Smooth muscle cell (in vitro differentiated cells): ENCODE measurements around the gene DPT. TPM values are rescaled to one million over a fixed set of nuclear protein-coding genes. Genes with fewer than 3 reads are reported as not detected.

Source experiments
- DNase-seq: peaks from one replicate; lab custom pipeline; 2025; ENCODE audit not compliant: unreplicated experiment; lab: John Stamatoyannopoulos, UW
- H2AFZ ChIP-seq: fragments of 200-600 bp; sonication (generic); 2 replicates; pipeline ENCODE4 v1.6.0; 2016; ENCODE audit warnings: antibody characterized with exemption, low read depth, mild to moderate bottlenecking
- H3F3A ChIP-seq: fragments of 200-600 bp; sonication (generic); 2 replicates; pipeline ENCODE4 v1.6.0; 2017; ENCODE audit warnings: antibody characterized with exemption, low read depth
- H3K27ac ChIP-seq: fragments of 200-600 bp; sonication (generic); 2 replicates; pipeline ENCODE4 v1.5.1; 2016; ENCODE audit warnings: low read depth, mild to moderate bottlenecking
- H3K27me3 ChIP-seq: fragments of 200-600 bp; sonication (generic); 2 replicates; pipeline ENCODE4 v1.6.1; 2016; ENCODE audit warnings: low read depth, mild to moderate bottlenecking
- H3K36me3 ChIP-seq: fragments of 200-600 bp; sonication (generic); 2 replicates; pipeline ENCODE4 v1.5.1; 2016; ENCODE audit warnings: low read depth
- H3K4me1 ChIP-seq: fragments of 200-600 bp; sonication (generic); 2 replicates; pipeline ENCODE4 v1.5.1; 2016; ENCODE audit warnings: low read depth
- H3K4me2 ChIP-seq: fragments of 200-600 bp; sonication (generic); 2 replicates; pipeline ENCODE4 v1.6.0; 2016; ENCODE audit warnings: mild to moderate bottlenecking
- H3K4me3 ChIP-seq: fragments of 200-600 bp; sonication (generic); 2 replicates; pipeline ENCODE4 v1.5.1; 2016; ENCODE audit warnings: mild to moderate bottlenecking
- H3K79me2 ChIP-seq: fragments of 200-600 bp; sonication (generic); 2 replicates; pipeline ENCODE4 v1.6.0; 2016; ENCODE audit warnings: low read depth, mild to moderate bottlenecking
- H3K9ac ChIP-seq: fragments of 200-600 bp; sonication (generic); 2 replicates; pipeline ENCODE4 v1.6.0; 2016; ENCODE audit warnings: low read depth
- H3K9me3 ChIP-seq: fragments of 200-600 bp; sonication (generic); replicated peaks from 2 replicates; pipeline ENCODE4 v1.5.1; 2016; ENCODE audit warnings: low read depth
- H4K20me1 ChIP-seq: fragments of 200-600 bp; sonication (generic); 2 replicates; pipeline ENCODE4 v1.6.0; 2016; ENCODE audit warnings: low read depth
- WGBS: methylation state at CpG from one replicate; pipeline ENCODE4 v1.1.7; 2016; ENCODE audit warnings: low lambda C conversion rate; 5-methylcytosine and 5-hydroxymethylcytosine counted together
- polyA plus RNA-seq: library from polyadenylated mRNA; unstranded; fragments of >200 nt; fragmentation: Nextera tagmentation; extraction: Ambion mirVana; gene quantifications from 2 replicates; pipeline ENCODE4 v1.2.1, GENCODE V29; 2016
- total RNA-seq: library from RNA; depleted of rRNA; stranded (reverse); fragments of >200 nt; gene quantifications from 2 replicates; pipeline ENCODE4 v1.2.3, GENCODE V29; 2014
- TF ChIP-seq, protein P1 (sequence below): fragments of 200-600 bp; sonication (generic); IDR thresholded peaks from 2 replicates; pipeline ENCODE4 v1.5.1; 2017; ENCODE audit warnings: borderline replicate concordance, mild to moderate bottlenecking, antibody characterized with exemption; ENCODE audit not compliant: insufficient read depth, poor library complexity, severe bottlenecking

The DPT gene
- total and polyA plus RNA-seq, 2 experiments from 2014 or later, result 3.1 to 13.4 TPM

DNA sequence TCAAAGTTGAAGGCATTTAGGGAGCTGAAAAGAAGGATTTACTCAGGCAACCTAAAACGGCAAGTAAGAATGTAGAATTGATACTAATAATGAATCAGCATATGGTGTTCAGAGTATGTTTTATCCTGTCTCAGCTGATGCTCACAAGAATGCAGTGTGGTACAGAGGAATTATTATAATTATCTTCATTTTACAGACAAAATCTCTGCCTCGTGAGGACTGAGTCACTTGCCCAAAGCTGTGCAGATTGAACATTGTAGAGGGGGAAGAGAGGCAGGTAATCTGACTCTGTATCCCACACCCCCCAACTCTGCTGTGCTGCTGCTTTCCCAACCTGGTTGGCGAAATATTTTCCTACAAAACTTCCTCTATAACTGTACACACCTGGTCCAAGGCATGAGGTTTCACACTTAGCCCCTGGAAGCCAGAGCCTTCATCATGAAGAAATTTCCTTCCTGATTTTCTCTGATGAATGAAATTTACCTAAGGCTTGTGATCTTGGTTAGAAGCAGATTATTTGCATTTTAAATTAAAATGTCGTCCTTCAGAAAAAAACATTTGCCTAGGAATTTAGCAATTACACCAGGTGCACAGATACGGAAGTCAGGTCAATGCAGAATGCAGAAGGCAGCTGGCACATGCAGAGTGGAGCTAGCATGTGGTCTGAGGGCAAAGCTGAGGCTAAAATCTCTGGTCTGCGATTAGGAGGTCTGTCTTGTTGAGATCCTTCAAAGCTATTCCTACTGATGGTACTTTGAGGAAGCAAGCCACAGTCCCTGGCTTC, 52.8 kb downstream of the DPT start:
- H3K36me3 ChIP-seq, result no peaks in the 10 kb centered on the region
- no peak overlapping the region for H2AFZ ChIP-seq
- H3K27ac ChIP-seq, result no peak overlapping the region
- H3K79me2 ChIP-seq, result no peaks in the 10 kb centered on the region
- 71% methylated on average over 6 of the region's 6 CpGs for WGBS
- no peaks in the 10 kb centered on the region for H4K20me1 ChIP-seq
- DNase-seq, result no peak
- TF ChIP-seq, protein P1, sequence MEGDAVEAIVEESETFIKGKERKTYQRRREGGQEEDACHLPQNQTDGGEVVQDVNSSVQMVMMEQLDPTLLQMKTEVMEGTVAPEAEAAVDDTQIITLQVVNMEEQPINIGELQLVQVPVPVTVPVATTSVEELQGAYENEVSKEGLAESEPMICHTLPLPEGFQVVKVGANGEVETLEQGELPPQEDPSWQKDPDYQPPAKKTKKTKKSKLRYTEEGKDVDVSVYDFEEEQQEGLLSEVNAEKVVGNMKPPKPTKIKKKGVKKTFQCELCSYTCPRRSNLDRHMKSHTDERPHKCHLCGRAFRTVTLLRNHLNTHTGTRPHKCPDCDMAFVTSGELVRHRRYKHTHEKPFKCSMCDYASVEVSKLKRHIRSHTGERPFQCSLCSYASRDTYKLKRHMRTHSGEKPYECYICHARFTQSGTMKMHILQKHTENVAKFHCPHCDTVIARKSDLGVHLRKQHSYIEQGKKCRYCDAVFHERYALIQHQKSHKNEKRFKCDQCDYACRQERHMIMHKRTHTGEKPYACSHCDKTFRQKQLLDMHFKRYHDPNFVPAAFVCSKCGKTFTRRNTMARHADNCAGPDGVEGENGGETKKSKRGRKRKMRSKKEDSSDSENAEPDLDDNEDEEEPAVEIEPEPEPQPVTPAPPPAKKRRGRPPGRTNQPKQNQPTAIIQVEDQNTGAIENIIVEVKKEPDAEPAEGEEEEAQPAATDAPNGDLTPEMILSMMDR, result no peak
- no peaks in the 10 kb centered on the region for H3K27me3 ChIP-seq
- peaks cover 5% of the 10 kb centered on the region for H3K9me3 ChIP-seq
- peaks cover 5% of the 10 kb centered on the region for H3K4me1 ChIP-seq
- H3K4me2 ChIP-seq, result no peak overlapping the region
- H3K4me3 ChIP-seq, result no peak overlapping the region
- H3F3A ChIP-seq, result no peaks in the 10 kb centered on the region
- H3K9ac ChIP-seq, result no peak overlapping the region

DNA sequence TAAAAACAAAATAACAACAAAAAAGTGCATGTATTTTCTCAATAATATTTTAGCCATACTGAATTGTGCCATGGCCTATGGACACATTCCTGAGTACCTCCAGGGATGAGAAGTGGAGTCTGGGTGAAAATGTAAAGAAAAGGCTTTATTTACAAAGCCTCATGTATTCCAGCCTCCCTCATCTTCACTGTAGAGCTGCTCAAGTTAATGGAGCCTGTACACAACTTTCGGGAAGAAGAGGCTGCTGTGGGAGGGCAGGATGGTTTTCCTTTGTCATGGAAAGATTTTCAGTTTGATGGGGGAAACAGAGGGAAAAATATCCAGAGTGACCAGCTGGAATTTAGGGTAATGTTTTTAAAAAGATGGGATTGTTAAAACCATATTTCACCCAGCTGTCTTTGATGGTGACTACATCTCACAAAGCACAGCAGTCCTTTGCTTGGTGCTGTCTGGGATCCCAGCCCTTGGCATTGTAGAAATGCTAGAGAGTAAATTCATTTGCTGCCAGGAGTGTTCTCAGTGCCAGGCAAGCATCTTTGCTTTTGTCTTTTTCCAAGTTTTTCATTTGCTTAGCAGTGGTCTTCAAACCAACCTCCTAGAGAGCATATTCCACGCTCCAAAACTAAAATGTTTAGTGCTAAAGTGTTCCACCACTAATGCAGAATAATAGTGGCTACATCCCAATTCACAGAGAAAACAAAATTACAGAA, 54.9 kb downstream of the DPT start:
- Histone ChIP-seq H3K36me3 (no peaks in the 10 kb centered on the region), H3K79me2 (no peaks in the 10 kb centered on the region), H3K9ac (no peak overlapping the region), H3K4me1 (peaks cover 5% of the 10 kb centered on the region), H3K9me3 (no peaks in the 10 kb centered on the region), H3K27me3 (no peaks in the 10 kb centered on the region), H3K27ac (no peak overlapping the region), H3K4me3 (no peak overlapping the region), H4K20me1 (no peaks in the 10 kb centered on the region), H2AFZ (no peak overlapping the region), H3F3A (no peaks in the 10 kb centered on the region), H3K4me2 (no peak overlapping the region)
- DNase-seq, result no peak
- TF ChIP-seq, protein P1, result no peak
- 95% methylated on average over 2 of the region's 2 CpGs for WGBS

DNA sequence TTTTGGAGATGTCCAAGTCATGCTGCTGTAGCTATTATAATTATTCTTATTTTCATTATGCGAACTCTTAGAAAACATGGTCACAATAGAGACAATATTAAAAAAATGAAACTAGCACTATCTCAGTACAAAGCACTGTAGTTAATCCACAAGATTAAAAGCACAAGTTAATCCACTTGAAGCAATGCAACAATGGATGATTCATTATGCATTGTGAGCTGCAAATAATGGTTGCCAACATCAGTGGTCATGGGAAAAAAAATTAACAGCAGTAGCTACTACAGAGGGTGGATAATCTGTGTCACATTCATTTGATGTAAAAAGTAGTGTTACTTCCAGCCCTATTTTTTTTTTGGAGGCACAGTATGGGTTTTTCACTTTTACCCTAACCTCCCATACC, 56.7 kb downstream of the DPT start:
- Histone ChIP-seq H3K36me3 (no peaks in the 10 kb centered on the region), H3K9me3 (no peaks in the 10 kb centered on the region), H3K79me2 (no peaks in the 10 kb centered on the region), H2AFZ (no peak overlapping the region), H3K27ac (no peak overlapping the region), H3K4me2 (no peak overlapping the region), H3K4me3 (no peak overlapping the region), H3F3A (no peaks in the 10 kb centered on the region), H3K4me1 (peaks cover 5% of the 10 kb centered on the region), H3K9ac (no peak overlapping the region), H3K27me3 (no peaks in the 10 kb centered on the region), H4K20me1 (no peaks in the 10 kb centered on the region)
- TF ChIP-seq, protein P1, result no peak
- WGBS, result 100% methylated on average over 1 of the region's 1 CpG
- no peak for DNase-seq
